Coronary artery (tissue), 2 donors: ENCODE data around the gene SMAD3.

ENCODE experiments used
- DNase-seq: peaks from one replicate; pipeline ENCODE4 v3.0.0-alpha.2; 2017; ENCODE audit warnings: low spot score
- H3K27ac ChIP-seq, 2 donors: fragments of 200-600 bp; sonication (generic); one replicate each; pipeline ENCODE4 v1.5.1; 2016 to 2019
- H3K4me3 ChIP-seq: fragments of 200-600 bp; sonication (generic); 2 replicates; pipeline ENCODE4 v1.5.1; 2016; ENCODE audit warnings: mild to moderate bottlenecking, moderate library complexity
- CTCF ChIP-seq: fragments of 200-600 bp; sonication (generic); IDR thresholded peaks from one replicate; pipeline ENCODE4 v1.5.1; 2019; ENCODE audit warnings: antibody characterized with exemption

SMAD3 gene

DNA sequence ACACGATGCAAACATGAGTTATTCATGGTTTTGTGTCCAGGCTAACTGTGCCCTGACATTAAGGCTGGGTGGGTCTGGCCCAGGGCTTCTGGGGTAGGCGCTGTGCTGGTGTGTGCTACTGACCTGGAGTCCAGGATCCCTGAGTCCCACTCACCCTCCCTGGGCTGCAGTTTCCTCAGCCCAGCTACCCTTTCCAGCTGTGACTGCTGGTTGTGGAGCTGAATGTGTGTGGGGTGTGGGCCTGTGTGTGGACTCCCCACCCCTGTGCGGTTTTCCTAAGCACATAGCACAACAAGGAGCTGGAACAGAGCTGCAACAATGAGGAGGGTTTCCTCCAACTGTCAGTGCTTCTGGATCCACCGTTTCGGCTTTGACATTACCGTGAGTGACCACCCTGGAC, 38.0 kb downstream of the SMAD3 start:
- no peak for DNase-seq
- Histone ChIP-seq H3K27ac (peak overlapping the region in 1 of 2 donors; percentile 90), H3K4me3 (no peak overlapping the region)
- TF ChIP-seq CTCF, result no peak

- no peak for DNase-seq
- H3K27ac ChIP-seq, result peak overlapping the region; percentile 69 to 90
- H3K4me3 ChIP-seq, result no peak overlapping the region
- TF ChIP-seq CTCF, result no peak
Observed at GRCh38 chr15:67103869-67104268, 38.5 kb downstream of the SMAD3 start.

GRCh38 chr15:67104510-67104909, 39.1 kb downstream of the SMAD3 start:
- H3K27ac ChIP-seq, result peak overlapping the region; percentile 69 to 90
- no peak for TF ChIP-seq CTCF
- H3K4me3 ChIP-seq, result no peak overlapping the region
- no peak for DNase-seq

DNA sequence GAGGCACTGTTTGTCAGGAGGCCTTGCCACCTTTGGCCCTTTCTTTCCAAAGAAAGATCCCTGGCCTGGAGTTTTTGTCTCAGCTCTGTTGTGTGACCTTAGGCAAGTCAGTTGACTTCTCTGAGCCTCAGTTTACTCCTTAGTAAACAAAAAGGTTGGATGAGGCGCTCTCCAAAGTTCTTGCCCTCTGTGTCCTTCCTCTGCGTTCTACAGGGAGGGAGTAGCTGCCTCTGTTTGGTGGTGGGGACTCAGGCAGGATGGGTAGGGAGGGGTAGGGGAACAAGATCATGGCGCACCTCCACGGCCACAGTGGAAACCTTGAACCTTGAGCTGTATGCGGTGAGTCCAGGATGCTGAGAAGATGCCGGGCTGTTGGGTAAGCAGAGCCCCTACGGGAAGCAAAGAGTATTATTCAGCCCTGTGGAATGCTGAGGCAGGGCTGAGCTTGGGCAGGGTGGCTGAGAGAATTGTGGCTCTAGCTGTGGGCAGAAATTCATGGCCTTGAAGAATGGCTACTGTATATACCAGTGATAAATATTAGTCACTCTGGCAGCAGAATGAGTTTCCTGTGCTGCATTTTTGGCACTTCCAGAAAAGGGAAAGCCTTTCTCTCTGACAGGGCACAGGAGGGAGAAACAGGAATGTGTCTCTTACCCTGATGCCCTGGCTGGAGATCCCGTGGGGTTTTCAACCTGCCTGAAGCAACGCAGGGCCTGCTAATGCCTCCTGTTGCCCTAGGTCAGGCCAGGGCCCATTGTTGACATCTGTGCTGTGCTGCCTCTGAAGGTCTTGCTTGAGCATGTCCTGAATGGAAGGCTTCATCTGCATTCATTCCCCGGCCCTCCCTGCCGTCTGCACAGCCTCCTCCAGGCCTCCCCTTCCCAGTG, 39.9 kb downstream of the SMAD3 start:
- DNase-seq, result peak; percentile 90
- Histone ChIP-seq H3K27ac (peak overlapping the region; percentile 69 to 90), H3K4me3 (peak overlapping the region; percentile 7)
- no peak for TF ChIP-seq CTCF

- no peak for TF ChIP-seq CTCF
- DNase-seq, result no peak
- peak overlapping the region; percentile 69 to 90 for H3K27ac ChIP-seq
- H3K4me3 ChIP-seq, result peak overlapping the region; percentile 7
Observed at GRCh38 chr15:67105991-67106763, 40.8 kb downstream of the SMAD3 start.

DNA sequence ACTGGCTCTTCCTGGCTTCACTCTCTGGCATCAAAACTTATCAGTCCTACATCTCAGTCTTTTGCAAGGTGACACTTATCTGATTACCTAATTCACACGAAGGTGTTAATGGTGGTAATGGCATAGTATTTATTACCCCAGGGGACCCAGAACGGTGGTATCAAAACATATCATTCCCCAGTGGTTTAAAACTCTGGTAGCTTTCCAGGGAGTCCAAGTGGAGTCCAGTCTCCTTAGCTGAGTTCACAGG, 41.3 kb downstream of the SMAD3 start:
- TF ChIP-seq CTCF, result no peak
- H3K27ac ChIP-seq, result peak overlapping the region; percentile 69 to 90
- H3K4me3 ChIP-seq, result no peak overlapping the region
- DNase-seq, result no peak
